ENCODE measurements around the gene GAS7. TPM values are rescaled to one million over a fixed set of nuclear protein-coding genes. Genes with fewer than 3 reads are reported as not detected.
"Not testable (repeated sequence)": the region's sequence is repeated elsewhere in the genome, so short reads cannot be mapped to it uniquely, and the experiment has no call there.

GAS7 gene
- total RNA-seq, 1 donor from 2014 or later = 78.0 TPM

- no peak for TF ChIP-seq CTCF (IDR thresholded peaks at IDR 0.05)
- H3K9me3 ChIP-seq = no peaks in the 10 kb centered on the region
- no peak overlapping the region for H3K4me3 ChIP-seq
- DNase-seq (ENCODE audit: low spot score in 2 of 2) = no peak
- no peaks in the 10 kb centered on the region for H3K4me1 ChIP-seq
- no peaks in the 10 kb centered on the region for H3K27me3 ChIP-seq
- no peaks in the 10 kb centered on the region for H3K36me3 ChIP-seq
- intact Hi-C loops (cut with DNase I) = no loop called here
- H3K27ac ChIP-seq = no peak overlapping the region
These were observed 184.9 kb downstream of the GAS7 start for GRCh38 chr17:10013365-10014112.

- no peak for DNase-seq (ENCODE audit: low spot score in 2 of 2)
- Histone ChIP-seq H3K4me3 (no peak overlapping the region), H3K27ac (no peak overlapping the region), H3K36me3 (no peaks in the 10 kb centered on the region), H3K4me1 (no peaks in the 10 kb centered on the region), H3K9me3 (no peaks in the 10 kb centered on the region), H3K27me3 (no peaks in the 10 kb centered on the region)
- intact Hi-C loops (cut with DNase I) = no loop called here
- TF ChIP-seq CTCF (IDR thresholded peaks at IDR 0.05) = no peak
These were observed 187.7 kb downstream of the GAS7 start for GRCh38 chr17:10010752-10011151.

GRCh38 chr17:10003705-10004104 is 194.7 kb downstream of the GAS7 start:
- DNase-seq (ENCODE audit: low spot score in 2 of 2) = no peak
- intact Hi-C loops (cut with DNase I) = no loop called here
- no peak for TF ChIP-seq CTCF (IDR thresholded peaks at IDR 0.05)

GRCh38 chr17:10002567-10003360 is 195.6 kb downstream of the GAS7 start:
- H3K4me1 ChIP-seq; H3K27me3 ChIP-seq; H3K4me3 ChIP-seq; intact Hi-C loops (cut with DNase I); H3K36me3 ChIP-seq; H3K9me3 ChIP-seq; H3K27ac ChIP-seq; DNase-seq (ENCODE audit: low spot score in 2 of 2): not testable (repeated sequence)

More at GRCh38 chr17:10003705-10004104, 194.7 kb downstream of the GAS7 start:
- no peak overlapping the region for H3K4me3 ChIP-seq
- H3K27me3 ChIP-seq = no peaks in the 10 kb centered on the region
- H3K9me3 ChIP-seq = no peaks in the 10 kb centered on the region
- H3K27ac ChIP-seq = no peak overlapping the region
- no peaks in the 10 kb centered on the region for H3K4me1 ChIP-seq
- no peaks in the 10 kb centered on the region for H3K36me3 ChIP-seq

GRCh38 chr17:10001306-10001873 is 197.0 kb downstream of the GAS7 start:
- Histone ChIP-seq H3K27ac (no peak overlapping the region), H3K9me3 (no peaks in the 10 kb centered on the region), H3K36me3 (no peaks in the 10 kb centered on the region), H3K27me3 (no peaks in the 10 kb centered on the region), H3K4me1 (no peaks in the 10 kb centered on the region), H3K4me3 (no peak overlapping the region)
- intact Hi-C loops (cut with DNase I) = no loop called here
- no peak for TF ChIP-seq CTCF (IDR thresholded peaks at IDR 0.05)
- no peak for DNase-seq (ENCODE audit: low spot score in 2 of 2)

Measured in ascending aorta (tissue), 2 donors.